Medulla oblongata (tissue), 1 donor: ENCODE measurements around the gene AK1.
A peak's percentile ranks its signal among the peaks of the same experiment; 100 is the strongest.

Source experiments
- DNase-seq: peaks from one replicate; pipeline ENCODE4 v3.0.0-alpha.2; 2015; ENCODE audit errors: extremely low spot score

AK1 gene

GRCh38 chr9:127868278-127868902 is 9.1 kb downstream of the AK1 start:
- no peak for DNase-seq

GRCh38 chr9:127867356-127868277 is 9.9 kb downstream of the AK1 start:
- DNase-seq: no peak

GRCh38 chr9:127866535-127866934 is 10.9 kb downstream of the AK1 start:
- no peak for DNase-seq

GRCh38 chr9:127865645-127866464 is 11.6 kb downstream of the AK1 start:
- DNase-seq: no peak

- no peak for DNase-seq
Observed at GRCh38 chr9:127863191-127863621, 14.3 kb downstream of the AK1 start.

- peak; percentile 83 for DNase-seq
Observed at GRCh38 chr9:127862075-127863011, 15.1 kb downstream of the AK1 start.

GRCh38 chr9:127860779-127861178 is 16.7 kb downstream of the AK1 start:
- no peak for DNase-seq

GRCh38 chr9:127860260-127860659 is 17.2 kb downstream of the AK1 start:
- DNase-seq: no peak

GRCh38 chr9:127858041-127858512 is 19.4 kb downstream of the AK1 start:
- no peak for DNase-seq

- no peak for DNase-seq
Observed at GRCh38 chr9:127857278-127857677, 20.2 kb downstream of the AK1 start.

- DNase-seq: no peak
Observed at GRCh38 chr9:127856729-127857116, 20.8 kb downstream of the AK1 start.

GRCh38 chr9:127856094-127856728 is 21.3 kb downstream of the AK1 start:
- DNase-seq: no peak

GRCh38 chr9:127855522-127855921 is 22.0 kb downstream of the AK1 start:
- DNase-seq: no peak

- DNase-seq: no peak
Observed at GRCh38 chr9:127854960-127855359, 22.5 kb downstream of the AK1 start.

GRCh38 chr9:127854184-127854806 is 23.2 kb downstream of the AK1 start, which contains the start of gene ENG:
Gene ENG (minus strand): TSS chr9:127854658. CDS start chr9:127854355, 303 bp downstream.
- peak; percentile 50 for DNase-seq

GRCh38 chr9:127853312-127854183 is 23.9 kb downstream of the AK1 start:
- DNase-seq: no peak

GRCh38 chr9:127852829-127853228 is 24.6 kb downstream of the AK1 start:
- DNase-seq: no peak

GRCh38 chr9:127850286-127850830 is 27.1 kb downstream of the AK1 start:
- no peak for DNase-seq
